Measurements from ENCODE around the gene TMEM255B.

The TMEM255B gene

GRCh38 chr13:113805431-113806103 lies 46.5 kb downstream of the TMEM255B start:
- peaks cover 14% of the 10 kb centered on the region for H3K9me3 ChIP-seq (ENCODE audit: low read length)
- H3K27me3 ChIP-seq (ENCODE audit: insufficient read depth, low read length) = peaks cover 9% of the 10 kb centered on the region; the same call in 1 of the 2 replicates
- no peak overlapping the region for H3K4me2 ChIP-seq (ENCODE audit: low read length)

GRCh38 chr13:113806104-113806471 lies 47.1 kb downstream of the TMEM255B start:
- H3K27ac ChIP-seq (ENCODE audit: low read depth, low read length, poor library complexity, severe bottlenecking) = no peak overlapping the region
- H2AFZ ChIP-seq (ENCODE audit: low read length) = no peak overlapping the region
- H3K9ac ChIP-seq (ENCODE audit: low read length) = no peak overlapping the region
- peaks cover 9% of the 10 kb centered on the region; the same call in 1 of the 2 replicates for H3K27me3 ChIP-seq (ENCODE audit: insufficient read depth, low read length)
- no peaks in the 10 kb centered on the region for H3K9me2 ChIP-seq (ENCODE audit: low read depth, low read length)
- no peak overlapping the region for H3K4me2 ChIP-seq (ENCODE audit: low read length)
- peaks cover 14% of the 10 kb centered on the region for H3K9me3 ChIP-seq (ENCODE audit: low read length)
- no peaks in the 10 kb centered on the region for H3K79me2 ChIP-seq (ENCODE audit: insufficient read depth, low read length)
- no peaks in the 10 kb centered on the region for H3K36me3 ChIP-seq (ENCODE audit: insufficient read depth, low read length)
- H3F3A ChIP-seq (ENCODE audit: insufficient read depth, low read length) = no peaks in the 10 kb centered on the region
- H3K4me3 ChIP-seq (ENCODE audit: low read depth, low read length, poor library complexity, severe bottlenecking) = no peak overlapping the region
- no peaks in the 10 kb centered on the region for H4K20me1 ChIP-seq (ENCODE audit: insufficient read depth, low read length)
- H3K4me1 ChIP-seq (ENCODE audit: insufficient read depth, low read length, severe bottlenecking) = no peaks in the 10 kb centered on the region
- TF ChIP-seq EZH2 (IDR thresholded peaks at IDR 0.05; ENCODE audit: borderline replicate concordance, low read length) = no peak
- no peak for TF ChIP-seq CTCF (IDR thresholded peaks at IDR 0.05; ENCODE audit: low read length)

More at GRCh38 chr13:113805431-113806103, 46.5 kb downstream of the TMEM255B start:
- H3K4me1 ChIP-seq (ENCODE audit: insufficient read depth, low read length, severe bottlenecking) = no peaks in the 10 kb centered on the region
- H3K36me3 ChIP-seq (ENCODE audit: insufficient read depth, low read length) = no peaks in the 10 kb centered on the region
- H3K9ac ChIP-seq (ENCODE audit: low read length) = no peak overlapping the region
- no peaks in the 10 kb centered on the region for H3F3A ChIP-seq (ENCODE audit: insufficient read depth, low read length)
- TF ChIP-seq EZH2 (IDR thresholded peaks at IDR 0.05; ENCODE audit: borderline replicate concordance, low read length) (no peak), CTCF (IDR thresholded peaks at IDR 0.05; ENCODE audit: low read length) (no peak)
- H3K4me3 ChIP-seq (ENCODE audit: low read depth, low read length, poor library complexity, severe bottlenecking) = no peak overlapping the region
- H3K27ac ChIP-seq (ENCODE audit: low read depth, low read length, poor library complexity, severe bottlenecking) = no peak overlapping the region
- H2AFZ ChIP-seq (ENCODE audit: low read length) = no peak overlapping the region
- no peaks in the 10 kb centered on the region for H4K20me1 ChIP-seq (ENCODE audit: insufficient read depth, low read length)
- H3K9me2 ChIP-seq (ENCODE audit: low read depth, low read length) = no peaks in the 10 kb centered on the region
- no peaks in the 10 kb centered on the region for H3K79me2 ChIP-seq (ENCODE audit: insufficient read depth, low read length)

GRCh38 chr13:113806526-113806925 lies 47.5 kb downstream of the TMEM255B start:
- Histone ChIP-seq H3F3A (ENCODE audit: insufficient read depth, low read length) (no peaks in the 10 kb centered on the region), H3K27me3 (ENCODE audit: insufficient read depth, low read length) (peaks cover 9% of the 10 kb centered on the region; the same call in 1 of the 2 replicates), H3K79me2 (ENCODE audit: insufficient read depth, low read length) (no peaks in the 10 kb centered on the region), H3K4me1 (ENCODE audit: insufficient read depth, low read length, severe bottlenecking) (no peaks in the 10 kb centered on the region), H3K36me3 (ENCODE audit: insufficient read depth, low read length) (no peaks in the 10 kb centered on the region), H4K20me1 (ENCODE audit: insufficient read depth, low read length) (no peaks in the 10 kb centered on the region), H3K27ac (ENCODE audit: low read depth, low read length, poor library complexity, severe bottlenecking) (no peak overlapping the region), H3K9me3 (ENCODE audit: low read length) (peaks cover 14% of the 10 kb centered on the region), H3K9me2 (ENCODE audit: low read depth, low read length) (no peaks in the 10 kb centered on the region), H3K4me2 (ENCODE audit: low read length) (no peak overlapping the region), H2AFZ (ENCODE audit: low read length) (no peak overlapping the region), H3K4me3 (ENCODE audit: low read depth, low read length, poor library complexity, severe bottlenecking) (no peak overlapping the region), H3K9ac (ENCODE audit: low read length) (no peak overlapping the region)
- TF ChIP-seq CTCF (IDR thresholded peaks at IDR 0.05; ENCODE audit: low read length) (no peak), EZH2 (IDR thresholded peaks at IDR 0.05; ENCODE audit: borderline replicate concordance, low read length) (no peak)

All from OCI-LY1 (cell line).